G401 (cell line): ENCODE data around the gene KLHL2. TPM values are rescaled to one million over a fixed set of nuclear protein-coding genes. Genes with fewer than 3 reads are reported as not detected.
"Not testable (repeated sequence)": the region's sequence is repeated elsewhere in the genome, so short reads cannot be mapped to it uniquely, and the experiment has no call there.

Source experiments
- DNase-seq: peaks from one replicate; pipeline ENCODE4 v3.0.0-alpha.2; 2015; ENCODE audit warnings: low spot score
- in situ Hi-C: cut with HindIII; loops from 2 replicates; pipeline ENCODE4 v1.10.0; 2016; ENCODE audit warnings: low sequenced_read_pairs, mixed read lengths
- total RNA-seq: library from RNA; depleted of rRNA; stranded (reverse); fragments of >200 nt; shearing (Covaris generic); gene quantifications from 2 replicates; pipeline ENCODE4 v1.2.3, GENCODE V29; 2014

KLHL2 gene
- total RNA-seq, 1 experiment from 2014 or later, result 1.1 TPM

DNA sequence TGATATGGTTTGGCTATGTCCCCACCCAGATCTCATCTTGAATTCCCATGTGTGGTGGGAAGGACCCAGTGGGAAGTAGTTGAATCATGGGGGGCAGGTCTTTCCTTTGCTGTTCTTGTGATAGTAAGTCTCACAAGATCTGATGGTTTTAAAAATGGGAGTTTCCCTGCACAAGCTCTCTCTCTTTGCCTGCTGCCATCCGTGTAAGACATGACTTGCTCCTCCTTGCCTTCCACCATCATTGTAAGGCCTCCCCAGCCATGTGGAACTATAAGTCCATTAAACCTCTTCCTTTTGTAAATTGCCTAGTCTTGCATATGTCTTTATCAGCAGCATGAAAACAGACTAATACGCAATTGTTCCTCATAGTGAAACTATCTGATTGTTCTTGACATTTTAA lies 66.1 kb downstream of the KLHL2 start:
- not testable (repeated sequence) for DNase-seq

DNA sequence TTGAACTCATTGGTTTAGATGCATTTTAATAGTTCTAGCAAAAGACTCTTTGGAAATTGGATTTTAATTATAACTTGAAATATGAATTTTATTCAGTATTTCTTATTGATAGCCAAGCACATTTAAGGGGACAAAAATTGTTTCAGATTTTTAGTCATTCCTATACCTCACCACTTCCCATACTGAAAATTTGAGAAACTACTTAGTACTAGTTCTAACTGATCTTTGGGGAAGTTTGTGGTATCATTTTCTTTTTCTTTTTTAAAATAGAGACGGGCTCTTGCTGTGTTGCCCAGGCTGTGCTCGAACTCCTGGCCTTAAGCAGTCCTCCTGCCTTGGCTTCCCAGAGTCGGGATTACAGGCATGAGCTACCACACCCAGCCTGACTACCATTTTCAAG lies 68.0 kb downstream of the KLHL2 start:
- DNase-seq, in situ Hi-C loops: not testable (repeated sequence)

More for the DNA sequence above, 66.1 kb downstream of the KLHL2 start:
- in situ Hi-C loops, result not testable (repeated sequence)

DNA sequence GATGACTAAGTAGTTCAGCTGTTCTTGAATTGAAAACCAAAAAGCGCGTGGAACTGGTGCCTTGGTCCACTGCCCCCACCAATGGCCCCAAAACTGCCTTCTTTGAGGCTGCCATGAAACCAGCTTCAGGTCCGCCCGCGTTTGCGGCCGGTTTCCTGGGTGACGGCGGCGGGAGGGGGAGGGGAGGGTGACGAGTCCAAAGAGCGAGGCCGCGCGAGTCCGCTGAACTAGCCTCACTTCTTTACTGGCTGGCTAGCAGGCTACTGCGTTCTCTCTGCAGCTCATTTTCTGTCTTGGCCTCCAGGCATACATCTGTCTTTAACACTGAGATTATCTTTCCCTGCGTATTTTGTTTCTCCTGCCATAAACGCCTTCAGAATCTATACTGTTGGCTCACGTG lies 72.2 kb downstream of the KLHL2 start:
- DNase-seq, in situ Hi-C loops: not testable (repeated sequence)

DNA sequence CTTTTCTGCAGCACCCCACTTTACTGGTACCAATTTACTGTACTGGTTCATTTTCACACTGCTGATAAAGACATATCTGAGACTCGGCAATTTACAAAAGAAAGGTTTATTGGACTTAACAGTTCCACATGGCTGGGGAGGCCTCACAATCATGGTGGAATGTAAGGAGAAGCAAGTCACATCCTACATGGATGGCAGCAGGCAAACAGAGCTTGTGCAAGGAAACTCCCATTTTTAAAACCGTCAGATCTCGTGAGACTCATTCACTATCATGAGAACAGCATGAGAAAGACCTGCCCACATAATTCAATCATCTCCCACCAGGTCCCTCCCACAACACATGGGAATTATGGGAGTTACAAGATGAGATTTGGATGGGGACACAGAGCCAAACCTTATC lies 77.3 kb downstream of the KLHL2 start:
- DNase-seq, in situ Hi-C loops: not testable (repeated sequence)

DNA sequence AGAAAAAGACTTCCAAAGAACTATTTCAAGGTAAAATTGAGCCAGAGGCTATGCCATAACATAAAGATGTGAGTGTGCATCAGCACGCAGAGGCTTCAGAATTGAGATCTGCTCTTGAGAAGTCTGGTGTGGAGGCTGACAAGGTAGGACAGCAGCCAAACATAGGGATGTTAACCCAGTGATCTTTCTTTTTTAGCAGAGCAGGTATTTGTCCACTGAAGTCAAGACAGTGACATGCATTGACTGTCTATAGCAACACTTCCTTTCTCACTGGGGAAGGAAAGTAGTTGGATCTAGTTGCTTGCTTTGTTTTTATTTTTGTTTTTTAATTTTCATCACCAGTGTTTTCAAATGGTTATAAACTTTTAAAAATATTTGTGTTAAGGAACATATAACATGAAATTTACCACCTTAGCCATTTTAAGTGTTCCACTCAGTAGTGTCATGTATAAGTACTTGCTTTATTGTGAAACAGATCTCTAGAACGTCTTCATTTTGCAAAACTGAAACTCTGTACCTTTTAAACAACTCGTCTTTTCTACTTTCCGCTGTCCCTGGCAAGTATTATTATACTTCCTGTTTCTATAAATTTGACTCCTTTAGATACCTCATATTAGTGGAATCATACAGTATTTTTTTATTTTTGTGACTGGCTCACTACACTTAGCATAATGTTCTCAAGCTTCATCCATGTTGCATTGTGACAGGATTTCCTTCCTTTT lies 79.4 kb downstream of the KLHL2 start:
- DNase-seq, in situ Hi-C loops: not testable (repeated sequence)

DNA sequence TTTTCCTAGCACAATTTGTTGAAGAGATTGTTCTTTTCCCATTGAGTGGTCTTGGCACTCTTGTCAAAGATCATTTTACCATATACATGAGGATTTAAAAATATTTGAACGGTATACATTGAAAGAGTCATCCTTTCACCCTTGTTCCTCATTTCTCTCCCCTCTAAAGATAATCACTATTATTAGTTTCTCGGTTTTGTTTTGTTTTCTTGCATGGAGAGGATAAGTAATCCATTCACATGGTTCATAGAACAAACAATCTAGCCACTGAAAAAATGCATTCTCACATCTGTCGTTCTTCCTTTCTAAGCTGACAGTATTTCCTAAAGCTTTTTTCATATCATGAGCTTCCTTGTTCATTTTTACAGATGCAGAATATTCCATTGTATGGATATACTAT lies 80.9 kb downstream of the KLHL2 start:
- in situ Hi-C loops, result no loop called here

DNA sequence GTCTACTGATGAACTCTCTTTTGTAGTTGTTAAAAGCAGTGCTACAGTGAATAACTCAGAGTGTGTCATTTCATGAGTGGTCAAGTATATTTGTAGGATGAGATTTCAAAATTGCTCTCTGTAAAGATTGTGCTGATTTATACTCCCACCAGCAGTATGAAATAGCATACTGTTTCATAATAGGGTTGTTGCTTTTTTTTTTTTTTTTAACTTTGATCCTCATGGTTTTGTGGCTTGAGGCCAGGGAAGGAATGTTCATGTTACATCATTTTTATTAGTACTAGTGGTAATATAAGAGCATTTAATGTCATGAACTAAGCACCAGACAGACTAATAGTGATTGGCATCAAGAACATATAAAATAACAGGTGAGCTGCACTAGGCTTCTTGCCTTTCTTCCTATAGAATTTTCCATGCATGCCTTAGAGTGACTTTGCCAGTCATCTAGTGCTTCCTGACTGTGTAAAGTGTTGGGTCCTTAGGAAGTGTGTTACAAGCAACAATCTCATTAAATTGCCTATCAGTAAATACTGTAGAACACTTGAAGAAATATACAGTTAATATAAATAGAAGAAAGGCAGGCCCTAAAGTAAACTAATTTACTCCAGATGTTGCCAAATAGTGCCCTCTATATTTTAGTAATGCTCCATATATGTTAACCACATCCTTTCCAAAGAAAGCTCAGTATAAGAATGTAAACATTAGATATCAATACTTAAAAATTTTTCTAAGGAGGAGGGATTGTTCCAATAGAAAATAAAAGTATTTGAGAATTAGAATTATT lies 81.5 kb downstream of the KLHL2 start:
- in situ Hi-C loops, result no loop called here

More for the DNA sequence above, 80.9 kb downstream of the KLHL2 start:
- no peak for DNase-seq

DNA sequence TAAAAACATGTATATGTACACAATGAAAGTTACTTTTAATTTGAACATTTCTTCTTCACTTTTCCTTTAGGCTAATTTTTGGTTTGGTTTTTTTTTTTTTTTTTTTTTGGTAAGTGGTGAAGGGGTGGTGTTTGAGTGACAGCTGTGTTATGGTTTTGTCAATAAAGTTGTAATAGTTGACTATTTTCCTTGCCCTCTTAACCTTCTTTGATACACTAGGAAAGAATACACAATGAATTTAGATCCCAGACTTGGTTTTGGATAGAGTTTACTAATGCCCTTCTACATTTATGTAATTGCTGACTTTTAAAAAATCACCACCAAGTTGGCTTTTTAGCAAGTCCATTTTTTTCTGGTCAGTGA lies 82.0 kb downstream of the KLHL2 start:
- in situ Hi-C loops, result no loop called here
- DNase-seq, result no peak

More for the DNA sequence above, 81.5 kb downstream of the KLHL2 start:
- no peak for DNase-seq

DNA sequence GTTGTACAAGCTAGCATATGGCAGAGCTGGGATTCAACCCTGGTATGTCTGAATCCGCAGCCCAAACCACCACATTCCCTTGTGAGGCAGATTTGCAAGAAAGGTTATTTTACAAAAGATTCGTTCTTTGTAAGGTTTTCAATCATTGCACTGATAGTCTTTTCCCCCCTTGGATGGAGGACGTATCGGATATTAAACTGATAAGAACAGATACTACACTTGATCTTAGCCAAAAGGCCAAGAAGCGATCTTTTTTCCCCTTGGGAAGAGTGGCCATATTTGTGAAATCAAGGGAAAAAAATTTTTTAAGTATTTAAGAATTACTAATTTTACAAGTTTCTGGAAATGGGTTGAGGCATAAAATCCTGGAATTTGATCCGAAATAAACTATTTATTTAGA lies 85.7 kb downstream of the KLHL2 start:
- no peak for DNase-seq
- in situ Hi-C loops, result no loop called here

DNA sequence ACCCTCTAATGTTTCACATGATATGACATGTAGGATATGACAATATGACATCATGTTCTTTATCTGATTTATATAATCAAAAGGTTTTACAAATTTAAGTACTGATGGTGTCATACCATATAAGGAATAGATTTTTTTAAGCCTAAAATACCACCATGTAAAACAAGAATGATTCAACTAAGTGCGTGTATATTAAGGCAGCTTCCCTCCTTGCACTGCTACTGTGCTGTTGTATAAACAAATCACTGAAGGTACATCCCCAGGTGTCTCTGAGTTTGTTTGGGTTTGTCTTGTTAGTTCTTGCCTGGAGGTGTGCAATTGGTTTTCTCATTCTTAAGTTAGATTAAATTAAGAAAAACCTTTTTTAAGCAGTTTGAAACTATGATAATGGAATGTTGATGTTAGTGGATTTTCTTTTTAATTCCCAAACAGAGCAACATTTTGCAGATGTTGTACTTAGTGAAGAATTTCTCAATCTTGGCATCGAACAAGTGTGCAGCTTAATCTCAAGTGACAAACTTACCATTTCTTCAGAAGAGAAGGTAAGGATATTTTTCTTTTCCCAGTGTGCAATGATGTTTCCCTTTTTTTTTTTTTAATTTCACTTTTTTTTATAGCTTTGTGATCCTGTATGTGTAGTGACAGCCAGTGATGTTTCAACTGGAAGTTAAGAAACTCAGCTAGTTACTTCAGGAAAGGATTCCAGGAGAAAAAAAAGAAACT lies 86.7 kb downstream of the KLHL2 start:
- no peak for DNase-seq
- in situ Hi-C loops, result no loop called here

DNA sequence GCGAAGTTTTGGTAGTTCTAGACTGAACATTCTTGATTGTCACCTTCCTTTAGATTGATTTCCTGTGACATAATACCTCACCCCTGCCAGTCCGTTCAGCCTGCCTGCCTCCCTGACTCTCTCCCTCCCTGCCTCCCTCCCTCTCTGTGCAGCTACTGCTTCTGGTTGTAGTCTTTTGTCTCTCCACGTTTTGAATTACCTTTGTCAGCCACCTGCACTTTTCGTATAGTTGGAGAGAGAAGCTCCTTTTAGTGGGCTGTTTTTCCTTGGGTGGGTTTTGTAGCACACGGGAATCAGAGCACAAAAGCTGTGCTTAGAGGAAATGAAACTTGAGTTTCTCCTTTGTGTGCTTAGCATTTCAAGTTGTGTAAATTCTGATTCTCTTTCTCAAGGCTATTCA lies 87.5 kb downstream of the KLHL2 start:
- in situ Hi-C loops, result no loop called here
- no peak for DNase-seq

DNA sequence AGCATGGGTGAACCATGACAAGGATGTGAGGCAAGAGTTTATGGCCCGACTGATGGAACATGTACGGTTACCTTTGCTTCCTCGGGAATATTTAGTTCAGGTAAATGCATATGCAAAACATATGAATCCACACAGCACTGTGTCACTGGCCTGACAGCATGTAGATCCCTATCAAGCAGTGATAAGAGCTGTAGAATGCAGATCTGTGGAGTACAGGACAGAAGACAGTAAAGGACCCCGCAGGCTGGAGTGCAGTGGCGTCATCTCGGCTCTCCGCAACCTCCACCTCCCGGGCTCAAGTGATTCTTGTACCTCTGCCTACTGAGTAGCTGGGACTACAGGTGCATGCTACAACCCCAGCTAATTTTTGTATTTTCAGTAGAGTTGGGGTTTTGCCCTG lies 90.3 kb downstream of the KLHL2 start:
- in situ Hi-C loops, result no loop called here
- no peak for DNase-seq

DNA sequence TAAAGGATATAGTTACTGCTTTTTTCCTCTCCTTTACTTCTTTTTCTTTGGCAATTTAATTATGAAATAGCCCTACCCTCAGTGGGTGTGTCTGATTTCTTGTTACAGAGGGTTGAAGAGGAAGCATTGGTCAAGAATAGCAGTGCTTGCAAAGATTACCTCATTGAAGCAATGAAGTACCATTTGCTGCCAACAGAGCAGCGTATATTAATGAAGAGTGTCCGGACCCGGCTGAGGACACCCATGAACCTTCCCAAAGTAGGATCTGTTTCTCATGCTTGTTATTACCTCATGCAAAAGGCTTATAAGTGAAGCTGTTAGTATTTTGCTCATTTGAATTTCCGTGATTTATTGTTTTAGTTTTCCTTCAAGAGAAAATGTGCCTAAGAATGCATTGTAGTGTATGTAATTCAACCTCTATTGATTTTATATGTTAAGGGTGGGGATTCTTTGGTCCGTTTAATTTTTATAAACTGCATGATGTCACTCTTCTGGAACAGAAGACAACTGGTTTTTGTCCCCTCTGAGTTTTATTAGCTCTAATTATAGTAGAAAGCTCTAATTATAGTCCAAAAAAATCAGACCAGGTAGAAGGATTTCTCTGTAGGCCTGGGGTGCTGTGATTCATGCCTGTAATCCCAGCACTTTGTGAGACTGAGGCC lies 92.2 kb downstream of the KLHL2 start:
- no peak for DNase-seq
- in situ Hi-C loops, result no loop called here

DNA sequence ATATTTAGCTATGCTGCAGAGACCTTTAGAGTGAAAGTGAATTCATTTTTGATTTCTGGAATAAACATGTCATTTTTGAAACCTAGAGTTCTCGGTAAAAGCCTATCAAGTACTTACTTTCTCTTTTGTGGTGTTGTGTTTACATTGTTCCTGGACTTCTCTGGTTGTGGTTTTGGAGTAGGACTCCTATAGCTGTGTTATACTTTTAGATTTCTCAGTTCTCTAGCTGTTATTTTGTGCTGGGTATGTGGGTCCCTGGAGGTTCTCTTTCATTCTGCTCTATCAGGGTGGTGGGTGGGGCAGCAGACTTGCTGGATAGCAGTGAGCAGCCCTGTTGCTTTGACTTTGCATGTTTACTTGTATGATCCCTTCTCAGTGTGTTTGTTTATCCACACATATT lies 94.5 kb downstream of the KLHL2 start:
- DNase-seq, result peak; percentile 11
- in situ Hi-C loops, result no loop called here

DNA sequence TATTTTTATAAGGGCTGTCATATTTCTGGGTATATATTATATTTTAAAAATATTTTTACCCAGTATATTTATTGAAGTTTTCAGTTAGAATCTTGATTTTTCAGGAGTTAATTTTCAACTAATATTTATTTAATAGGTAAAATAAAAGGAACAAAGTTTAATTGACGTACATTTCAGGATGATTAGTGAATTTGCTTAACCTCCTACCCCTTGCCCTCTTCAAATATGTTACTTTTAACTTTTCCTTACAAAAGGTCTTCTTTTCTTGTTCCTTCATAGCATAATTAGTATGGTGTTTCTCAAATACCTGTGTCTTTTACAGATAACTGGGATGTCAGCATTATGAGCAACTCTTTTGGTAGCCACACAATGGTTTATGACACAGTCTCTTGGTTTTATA lies 95.3 kb downstream of the KLHL2 start:
- in situ Hi-C loops, result no loop called here
- DNase-seq, result no peak

DNA sequence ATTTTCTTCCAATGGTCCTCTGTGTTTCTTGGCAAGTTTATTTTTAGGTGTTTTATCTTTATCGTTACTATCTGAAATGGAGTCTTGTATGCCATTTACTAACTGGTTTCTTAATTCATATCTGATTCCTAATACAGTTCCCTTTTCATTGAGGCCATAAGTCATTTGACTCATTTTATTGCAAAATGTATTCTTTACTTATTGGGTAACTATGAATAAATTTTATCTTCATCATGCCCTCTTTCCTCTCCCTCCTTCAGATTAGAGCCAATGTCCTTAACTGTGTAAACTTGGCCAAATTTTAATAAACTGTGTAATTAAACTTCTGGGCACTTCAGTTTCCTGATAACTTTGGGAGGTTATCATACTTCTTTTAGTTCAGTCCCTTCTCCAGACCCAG lies 100.8 kb downstream of the KLHL2 start:
- DNase-seq, result no peak
- in situ Hi-C loops, result no loop called here

DNA sequence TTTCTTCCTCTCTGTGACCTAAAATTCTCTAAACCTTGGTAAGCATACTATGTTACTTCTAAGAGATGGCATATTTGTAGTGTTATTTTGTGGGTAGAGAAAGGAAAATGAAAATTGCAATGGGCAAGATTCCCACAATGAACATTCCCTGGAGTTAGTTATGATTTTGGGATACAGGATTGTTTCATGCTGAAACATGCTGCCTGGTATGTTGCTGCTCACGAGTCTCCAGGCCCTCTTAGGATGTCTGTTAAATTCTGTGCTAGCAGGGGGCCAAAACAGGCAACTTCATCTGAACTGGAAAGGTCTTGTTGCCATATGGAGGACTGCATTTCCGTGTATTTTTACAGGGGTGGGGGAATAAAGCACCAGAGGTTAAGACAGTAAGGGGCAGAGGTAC lies 101.2 kb downstream of the KLHL2 start:
- in situ Hi-C loops, result no loop called here
- DNase-seq, result no peak

DNA sequence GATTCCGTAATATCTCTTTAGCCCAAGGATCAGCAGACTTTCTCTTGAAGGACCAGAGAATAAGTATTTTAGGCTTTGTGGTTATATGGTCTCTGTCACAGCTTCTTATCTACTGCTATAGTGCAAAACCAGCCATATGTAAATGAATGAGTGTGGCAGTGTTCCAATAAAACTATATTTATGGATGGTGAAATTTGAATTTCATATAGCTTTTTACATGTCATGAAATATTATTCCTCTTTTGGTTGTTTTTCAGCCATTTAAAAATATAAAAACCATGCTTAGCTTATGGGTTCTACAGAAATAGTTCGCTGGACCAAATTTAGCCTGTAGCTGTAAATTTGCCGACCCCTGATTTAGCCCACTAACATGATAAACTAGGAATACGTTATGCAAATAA lies 102.1 kb downstream of the KLHL2 start:
- in situ Hi-C loops, result no loop called here

DNA sequence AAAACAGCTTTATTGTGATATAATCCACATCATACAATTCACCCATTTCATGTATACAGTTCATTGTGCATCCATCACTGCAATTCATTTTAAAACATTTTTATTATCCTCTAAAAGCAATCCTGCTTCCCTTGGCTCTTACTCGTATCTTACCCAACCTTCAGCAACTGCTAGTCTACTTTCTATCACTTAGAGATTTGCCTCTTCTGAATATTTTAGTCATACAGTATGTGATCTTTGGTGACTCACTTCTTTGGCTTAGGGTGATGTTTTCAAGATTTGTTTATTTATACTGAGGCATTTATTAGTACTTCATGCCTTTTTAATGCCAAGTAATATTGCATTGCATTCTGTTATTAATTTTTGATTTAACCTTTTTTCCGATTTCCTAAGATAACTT lies 105.1 kb downstream of the KLHL2 start:
- DNase-seq, result no peak

More for the DNA sequence above, 102.1 kb downstream of the KLHL2 start:
- no peak for DNase-seq

DNA sequence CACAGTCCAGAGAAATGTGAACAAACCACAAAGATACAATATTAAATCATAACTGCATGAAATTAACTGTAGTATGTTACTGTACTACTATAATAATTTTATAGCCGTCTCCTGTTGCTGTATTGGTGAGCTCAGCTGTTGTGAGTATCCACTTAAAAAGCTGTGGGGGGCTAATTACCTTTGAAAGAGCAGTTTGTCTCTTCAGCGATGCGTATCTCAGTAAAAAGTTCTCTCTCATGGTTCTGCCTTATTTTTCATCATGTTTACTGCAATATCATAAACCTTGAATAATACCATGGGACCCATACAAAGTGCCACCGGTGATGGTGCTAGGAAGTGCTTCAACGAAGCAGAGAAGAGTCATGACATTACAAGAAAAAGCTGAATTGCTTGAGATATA lies 111.7 kb downstream of the KLHL2 start:
- no peak for DNase-seq
- in situ Hi-C loops, result no loop called here

More for the DNA sequence above, 105.1 kb downstream of the KLHL2 start:
- in situ Hi-C loops, result no loop called here
